Mammary epithelial cell (primary cell): Measurements from ENCODE around the gene CHTOP.
A peak's percentile ranks its signal among the peaks of the same experiment; 100 is the strongest.

Experiments
- CTCF ChIP-seq, 2 donors: IDR thresholded peaks in 1 of 2; conservative IDR thresholded peaks in 1 of 2; 2 replicates each; pipeline ENCODE4 v1.5.1; 2011 to 2012; ENCODE audit warnings: inconsistent platforms in 2 of 2, low read length in 2 of 2, mild to moderate bottlenecking in 2 of 2, control low read depth in 1 of 2, low read depth in 1 of 2; ENCODE audit not compliant: insufficient read depth in 1 of 2; ENCODE audit errors: extremely low read depth in 1 of 2
- EZH2 ChIP-seq: IDR thresholded peaks from 2 replicates; pipeline ENCODE4 v1.6.1; 2012; ENCODE audit warnings: low read length, inconsistent platforms, borderline replicate concordance

- no peak for TF ChIP-seq EZH2
- TF ChIP-seq CTCF (conservative IDR thresholded peaks at IDR 0.05 in 1 of 2, IDR thresholded peaks at IDR 0.05 in 1 of 2; ENCODE audit: extremely low read depth in 1 of 2, insufficient read depth in 1 of 2, low read depth in 1 of 2, low read length in 2 of 2) = peak; percentile 65 to 76
Observed at GRCh38 chr1:153626904-153627714, 6.8 kb upstream of the CHTOP start, which contains the start of gene S100A13.
